IMR-90 (cell line): ENCODE results near the gene DNAJC5. TPM values are rescaled to one million over a fixed set of nuclear protein-coding genes. Genes with fewer than 3 reads are reported as not detected.

Experiments
- ATAC-seq: fragments of 200-7000 bp; cut with Tn5 transposase; 2 replicates; pipeline ENCODE4 v1.9.1; 2020; ENCODE audit warnings: low read depth, mild to moderate bottlenecking, moderate library complexity
- BruUV-seq: library from RNA; stranded (reverse); fragments of 400-500 nt; replicated peaks from 2 replicates; lab custom pipeline; 2021; lab: Mats Ljungman, UMichigan
- CTCF ChIA-PET: fragments of 300-600 bp; formaldehyde crosslinking; extraction: SDS; loops from one replicate; lab custom pipeline; 2021; ENCODE audit warnings: antibody characterized with exemption; lab: Yijun Ruan, JAX
- POLR2A ChIA-PET: fragments of 300-600 bp; sonication (Branson Sonifier 250); formaldehyde crosslinking; loops from one replicate; lab custom pipeline; 2022; ENCODE audit warnings: antibody characterized with exemption; ENCODE audit not compliant: unreplicated experiment; lab: Charles Lee
- DNase-seq: peaks from one replicate; pipeline ENCODE4 v3.0.0; 2013
- H2AFZ ChIP-seq: replicated peaks from 2 replicates; pipeline ENCODE3; 2013; ENCODE audit warnings: low read length, mild to moderate bottlenecking; ENCODE audit not compliant: poor library complexity
- H2AK5ac ChIP-seq: 2 replicates; pipeline ENCODE4 v1.6.1; 2013; ENCODE audit warnings: low read depth, low read length, inconsistent platforms
- H2AK9ac ChIP-seq: replicated peaks from 2 replicates; pipeline ENCODE3; 2013; ENCODE audit warnings: mild to moderate bottlenecking, low read depth, low read length, moderate library complexity; ENCODE audit not compliant: poor library complexity
- H2BK120ac ChIP-seq: 2 replicates; pipeline ENCODE4 v1.6.1; 2013; ENCODE audit warnings: low read depth, low read length, inconsistent platforms
- H2BK15ac ChIP-seq: 3 replicates; pipeline ENCODE4 v1.6.1; 2013; ENCODE audit warnings: low read depth, low read length, inconsistent platforms
- H2BK20ac ChIP-seq: 2 replicates; pipeline ENCODE4 v1.6.1; 2013; ENCODE audit warnings: low read depth, mild to moderate bottlenecking, inconsistent platforms, low read length, moderate library complexity
- H2BK5ac ChIP-seq: 2 replicates; pipeline ENCODE4 v1.6.1; 2013; ENCODE audit warnings: mild to moderate bottlenecking, low read depth, low read length, inconsistent platforms; ENCODE audit not compliant: poor library complexity, severe bottlenecking
- H3K14ac ChIP-seq: replicated peaks from 2 replicates; pipeline ENCODE4 v1.6.1; 2013; ENCODE audit warnings: low read depth, low read length, inconsistent platforms
- H3K18ac ChIP-seq: 2 replicates; pipeline ENCODE4 v1.6.1; 2013; ENCODE audit warnings: low read depth, low read length, control low read depth
- H3K23ac ChIP-seq: 2 replicates; pipeline ENCODE4 v1.6.1; 2013; ENCODE audit warnings: low read depth, low read length, inconsistent platforms
- H3K27ac ChIP-seq: 2 replicates; pipeline ENCODE4 v1.5.1; 2013; ENCODE audit warnings: mild to moderate bottlenecking, control low read depth, low read length; ENCODE audit not compliant: insufficient read depth
- H3K27me3 ChIP-seq: 2 replicates; pipeline ENCODE4 v1.6.1; 2013; ENCODE audit warnings: low read length; ENCODE audit not compliant: control insufficient read depth, insufficient read depth
- H3K36me3 ChIP-seq: 2 replicates; pipeline ENCODE4 v1.6.1; 2013; ENCODE audit warnings: low read length, mixed read lengths; ENCODE audit not compliant: control insufficient read depth, insufficient read depth
- H3K4ac ChIP-seq: 2 replicates; pipeline ENCODE4 v1.6.1; 2013; ENCODE audit warnings: low read depth, low read length, inconsistent platforms
- H3K4me1 ChIP-seq: 2 replicates; pipeline ENCODE4 v1.6.1; 2013; ENCODE audit warnings: low read length, mixed read lengths; ENCODE audit not compliant: control insufficient read depth, insufficient read depth
- H3K4me2 ChIP-seq: 2 replicates; pipeline ENCODE4 v1.6.1; 2013; ENCODE audit warnings: low read depth, mild to moderate bottlenecking, control low read depth, low read length, moderate library complexity
- H3K4me3 ChIP-seq: 2 replicates; pipeline ENCODE4 v1.5.1; 2013; ENCODE audit warnings: low read depth, mild to moderate bottlenecking, control low read depth, low read length, moderate library complexity; ENCODE audit not compliant: insufficient read depth
- H3K56ac ChIP-seq: 2 replicates; pipeline ENCODE4 v1.6.1; 2013; ENCODE audit warnings: low read length, inconsistent platforms; ENCODE audit not compliant: insufficient read depth; ENCODE audit errors: extremely low read depth
- H3K79me1 ChIP-seq, 2 experiments: 2 replicates each; pipeline ENCODE4 v1.6.1; 2013; ENCODE audit warnings: low read length in 2 of 2, inconsistent platforms in 1 of 2, low read depth in 1 of 2
- H3K9ac ChIP-seq: 2 replicates; pipeline ENCODE4 v1.6.1; 2013; ENCODE audit warnings: low read depth, low read length, control low read depth
- H3K9me1 ChIP-seq: 2 replicates; pipeline ENCODE4 v1.6.1; 2013; ENCODE audit warnings: low read length, inconsistent platforms; ENCODE audit not compliant: insufficient read depth
- H3K9me3 ChIP-seq: 2 replicates; pipeline ENCODE4 v1.6.1; 2013; ENCODE audit warnings: low read length; ENCODE audit not compliant: control insufficient read depth, insufficient read depth
- H4K20me1 ChIP-seq: 2 replicates; pipeline ENCODE4 v1.6.1; 2013; ENCODE audit warnings: low read length, inconsistent platforms; ENCODE audit not compliant: insufficient read depth
- H4K5ac ChIP-seq: 2 replicates; pipeline ENCODE4 v1.6.1; 2013; ENCODE audit warnings: mild to moderate bottlenecking, low read depth, low read length, control low read depth
- H4K8ac ChIP-seq, 2 experiments: 2 replicates each; pipeline ENCODE4 v1.6.1; 2013; ENCODE audit warnings: low read depth in 2 of 2, low read length in 2 of 2, control low read depth in 1 of 2, inconsistent platforms in 1 of 2
- H4K91ac ChIP-seq: 2 replicates; pipeline ENCODE4 v1.6.1; 2013; ENCODE audit warnings: low read depth, low read length, inconsistent platforms; ENCODE audit not compliant: insufficient read depth
- BHLHE40 ChIP-seq: fragments of 150-350 bp; IDR thresholded peaks from 2 replicates; pipeline ENCODE4 v1.6.1; 2016; ENCODE audit warnings: mild to moderate bottlenecking, low read depth, low read length
- CEBPB ChIP-seq: IDR thresholded peaks from 2 replicates; pipeline ENCODE4 v1.6.1; 2012; ENCODE audit warnings: low read depth, low read length, improper control_type of control experiment
- CHD1 ChIP-seq: IDR thresholded peaks from 2 replicates; pipeline ENCODE4 v1.6.1; 2012; ENCODE audit warnings: low read depth, low read length, improper control_type of control experiment
- NFE2L2 ChIP-seq: fragments of 150-350 bp; IDR thresholded peaks from 2 replicates; pipeline ENCODE4 v1.6.1; 2016; ENCODE audit warnings: low read depth, mild to moderate bottlenecking, low read length
- WGBS, 2 experiments: methylation state at CpG; one replicate each; pipeline versions ENCODE4 v1.1.5 to v1.1.7; 2013; ENCODE audit warnings: missing lambda C conversion rate in 2 of 2; ENCODE audit not compliant: insufficient read length in 1 of 2; ENCODE audit errors: extremely low coverage in 2 of 2; 5-methylcytosine and 5-hydroxymethylcytosine counted together
- dilution Hi-C: fragments of 300-500 bp; cut with HindIII; formaldehyde crosslinking; loops from one replicate; pipeline ENCODE4 v1.14.3; 2018; ENCODE audit warnings: low sequenced_read_pairs; ENCODE audit not compliant: unreplicated experiment
- in situ Hi-C: fragments of 300-500 bp; cut with MboI; formaldehyde crosslinking; loops from 3 replicates; pipeline ENCODE4 v1.14.3; 2019; ENCODE audit warnings: low sequenced_read_pairs, inconsistent platforms, mixed read lengths
- intact Hi-C: fragments of 100-400 bp; cut with micrococcal nuclease; formaldehyde crosslinking; loops from 2 replicates; pipeline ENCODE4 v1.10.0; 2022
- polyA plus RNA-seq, 3 experiments: library from polyadenylated mRNA; depleted of rRNA; stranded (reverse); fragments of >200 nt; gene quantifications; 2 replicates each; pipeline ENCODE4 v1.2.3, GENCODE V29; 2012; ENCODE audit warnings: low replicate concordance in 1 of 3
- total RNA-seq: library from RNA; depleted of rRNA; stranded (reverse); fragments of >200 nt; gene quantifications from 2 replicates; pipeline ENCODE4 v1.2.3, GENCODE V29; 2012
- TF ChIP-seq, protein P1 (sequence below): fragments of 150-350 bp; IDR thresholded peaks from 2 replicates; pipeline ENCODE4 v1.6.1; 2017; ENCODE audit warnings: mild to moderate bottlenecking, antibody characterized with exemption, low read length, low read depth

Gene DNAJC5
- total and polyA plus RNA-seq, 2 of the 4 experiments (the other 2 are of a cell fraction) = 35.6 to 45.2 TPM

DNA sequence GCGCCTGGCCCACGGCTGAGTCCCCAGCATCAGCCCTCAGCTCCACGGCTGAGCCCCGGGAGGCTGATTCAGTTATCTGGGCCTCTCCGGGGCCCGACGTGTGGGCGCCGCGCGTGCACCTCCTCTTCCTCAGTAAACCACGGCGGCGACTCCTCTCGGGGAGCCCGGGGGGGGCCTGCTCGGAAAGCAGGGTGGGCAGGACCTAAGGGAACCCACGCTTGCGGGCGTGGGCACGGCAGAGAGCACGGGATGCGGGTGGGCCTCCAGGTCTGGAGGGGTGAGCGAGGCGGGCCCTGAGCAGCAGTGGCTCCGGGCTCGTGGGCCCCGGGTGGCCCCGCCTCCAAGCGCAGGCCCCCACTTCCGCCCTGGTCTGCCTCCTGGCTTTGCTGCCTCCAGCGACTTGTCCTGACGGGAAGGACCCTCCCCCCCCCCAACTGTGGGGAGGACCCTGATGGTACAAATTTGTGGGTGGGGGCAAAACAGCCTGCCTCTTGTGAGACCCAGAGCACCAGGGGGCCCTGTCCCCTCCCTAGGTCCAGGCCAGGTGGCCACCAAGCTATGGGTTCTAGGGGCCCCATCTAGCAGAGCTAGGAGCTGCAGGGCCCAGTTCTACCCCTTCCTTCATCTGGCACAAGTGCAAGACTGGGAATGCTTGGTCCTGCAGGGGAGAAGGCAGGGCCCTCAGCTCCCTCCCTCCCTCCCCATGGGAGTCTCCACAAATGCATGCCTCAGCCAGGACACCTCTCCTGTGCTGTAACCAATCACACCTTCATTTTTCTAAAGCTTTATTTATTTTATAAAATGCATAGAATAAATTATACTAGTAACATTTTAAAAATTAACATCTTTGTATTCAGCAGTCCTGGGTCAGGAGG lies 44.4 kb downstream of the DNAJC5 start:
- H3K18ac ChIP-seq = no peak overlapping the region
- H4K91ac ChIP-seq = no peak overlapping the region
- no peak overlapping the region for H2BK5ac ChIP-seq
- no peaks in the 10 kb centered on the region for H3K9me3 ChIP-seq
- H3K36me3 ChIP-seq = peaks cover 58% of the 10 kb centered on the region
- intact Hi-C loops (no loop called here), dilution Hi-C loops (no loop called here), in situ Hi-C loops (no loop called here)
- H2BK20ac ChIP-seq = no peak overlapping the region
- BruUV-seq = no TSS peak
- ChIA-PET POLR2A (no interaction called here), CTCF (no interaction called here)
- no peak overlapping the region for H2BK15ac ChIP-seq
- H3K14ac ChIP-seq = no peak overlapping the region
- H3K56ac ChIP-seq = no peak overlapping the region
- TF ChIP-seq BHLHE40 (no peak), NFE2L2 (no peak), CEBPB (no peak), CHD1 (no peak)
- TF ChIP-seq, protein P1, sequence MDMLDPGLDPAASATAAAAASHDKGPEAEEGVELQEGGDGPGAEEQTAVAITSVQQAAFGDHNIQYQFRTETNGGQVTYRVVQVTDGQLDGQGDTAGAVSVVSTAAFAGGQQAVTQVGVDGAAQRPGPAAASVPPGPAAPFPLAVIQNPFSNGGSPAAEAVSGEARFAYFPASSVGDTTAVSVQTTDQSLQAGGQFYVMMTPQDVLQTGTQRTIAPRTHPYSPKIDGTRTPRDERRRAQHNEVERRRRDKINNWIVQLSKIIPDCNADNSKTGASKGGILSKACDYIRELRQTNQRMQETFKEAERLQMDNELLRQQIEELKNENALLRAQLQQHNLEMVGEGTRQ = no peak
- ATAC-seq (0 out of 2 replicates have a peak, but pooled peaks have one; percentile 4), DNase-seq (no peak)
- no peaks in the 10 kb centered on the region for H3K27me3 ChIP-seq
- H3K4me3 ChIP-seq = no peak overlapping the region
- no peak overlapping the region for H4K5ac ChIP-seq
- no peak overlapping the region for H2AK5ac ChIP-seq
- H2AFZ ChIP-seq = no peak overlapping the region
- H4K20me1 ChIP-seq = peaks cover 66% of the 10 kb centered on the region
- peaks cover 4% of the 10 kb centered on the region; the same call in 1 of the 2 replicates for H3K9me1 ChIP-seq
- no peak overlapping the region for H3K9ac ChIP-seq
- no peak overlapping the region for H3K27ac ChIP-seq
- H4K8ac ChIP-seq = no peak overlapping the region
- H3K79me1 ChIP-seq = peaks cover 33 to 65% of the 10 kb centered on the region in 2 experiments
- H3K23ac ChIP-seq = no peak overlapping the region
- no peak overlapping the region for H3K4ac ChIP-seq
- no peak overlapping the region for H3K4me2 ChIP-seq
- H2AK9ac ChIP-seq = no peak overlapping the region
- 80% methylated on average over 2 of the region's 33 CpGs; no CpG with 5 or more reads in 1 of the 2 experiments for WGBS, 2 experiments
- no peaks in the 10 kb centered on the region for H3K4me1 ChIP-seq
- H2BK120ac ChIP-seq = no peak overlapping the region
